Testis (tissue), 3 donors: Measurements from ENCODE around the gene MGAT3. TPM values are rescaled to one million over a fixed set of nuclear protein-coding genes. Genes with fewer than 3 reads are reported as not detected.

Source experiments
- DNase-seq: peaks from one replicate; pipeline ENCODE4 v3.0.0-alpha.2; 2019
- H3K27ac ChIP-seq, 2 donors: fragments of 200-600 bp; sonication (generic); one replicate each; pipeline ENCODE4 v1.5.1; 2019
- H3K27me3 ChIP-seq: fragments of 200-600 bp; sonication (generic); one replicate; pipeline ENCODE4 v1.5.1; 2019
- H3K36me3 ChIP-seq: fragments of 200-600 bp; sonication (generic); one replicate; pipeline ENCODE4 v1.5.1; 2017; ENCODE audit warnings: low read depth; ENCODE audit errors: missing control alignments
- H3K4me1 ChIP-seq: fragments of 200-600 bp; sonication (generic); one replicate; pipeline ENCODE4 v1.5.1; 2019
- H3K4me3 ChIP-seq, 2 donors: fragments of 200-600 bp; sonication (generic); one replicate each; pipeline ENCODE4 v1.5.1; 2017 to 2019
- H3K9me3 ChIP-seq: fragments of 200-600 bp; sonication (generic); one replicate; pipeline ENCODE4 v1.5.1; 2017
- CTCF ChIP-seq, 3 experiments: fragments of 450-650 bp in 2 of 3; fragments of 200-600 bp in 1 of 3; sonication (generic) in 1 of 3; IDR thresholded peaks; one replicate each; pipeline ENCODE4 v1.5.1; 2016 to 2019; ENCODE audit warnings: antibody characterized with exemption in 3 of 3, mild to moderate bottlenecking in 2 of 3, moderate library complexity in 1 of 3
- POLR2A ChIP-seq: fragments of 450-650 bp; IDR thresholded peaks from one replicate; pipeline ENCODE4 v1.6.1; 2017; ENCODE audit warnings: antibody characterized with exemption, mild to moderate bottlenecking, moderate library complexity
- WGBS, 2 donors: methylation state at CpG; one replicate each; pipeline ENCODE4 v1.1.5; 2018; 5-methylcytosine and 5-hydroxymethylcytosine counted together
- intact Hi-C: fragments of 100-400 bp; cut with DNase I; formaldehyde crosslinking; loops from one replicate; pipeline ENCODE4 v1.15.1; 2023; ENCODE audit warnings: low total_unique reads
- polyA plus RNA-seq: library from polyadenylated mRNA; stranded (reverse); fragments of 350-450 nt; fragmentation: Illumina TruSeq; extraction: RNeasy Lipid Tissue Mini Kit (QIAGEN cat#74804); gene quantifications from one replicate; pipeline ENCODE4 v1.2.3, GENCODE V29; 2014; ENCODE audit warnings: low read depth, low replicate concordance; ENCODE audit not compliant: insufficient read depth
- total RNA-seq, 2 donors: library from RNA; depleted of rRNA; stranded (reverse); fragments of >200 nt; gene quantifications; one replicate each; pipeline ENCODE4 v1.2.3, GENCODE V29; 2016

The MGAT3 gene
- total and polyA plus RNA-seq, 3 donors from 2014 or later = 4.6 to 9.7 (median 6.4) TPM

- WGBS, 2 donors = 49 to 53% methylated on average over 14 to 16 of the region's 16 CpGs
- intact Hi-C loops = no loop called here
- H3K36me3 ChIP-seq = no peaks in the 10 kb centered on the region
- TF ChIP-seq POLR2A = no peak
- no peak for TF ChIP-seq CTCF (IDR thresholded peaks at IDR 0.05)
- DNase-seq = no peak
- H3K9me3 ChIP-seq = no peaks in the 10 kb centered on the region
- peak overlapping the region; percentile 45 to 72 for H3K27ac ChIP-seq
- H3K4me1 ChIP-seq = peaks cover 77% of the 10 kb centered on the region
- no peaks in the 10 kb centered on the region for H3K27me3 ChIP-seq
- no peak overlapping the region for H3K4me3 ChIP-seq
Measured at GRCh38 chr22:39470451-39471291, 13.9 kb downstream of the MGAT3 start.

GRCh38 chr22:39471381-39472141, 14.7 kb downstream of the MGAT3 start:
- no peaks in the 10 kb centered on the region for H3K27me3 ChIP-seq
- WGBS, 2 donors = 39 to 49% methylated on average over 11 to 13 of the region's 13 CpGs
- TF ChIP-seq CTCF (IDR thresholded peaks at IDR 0.05) (no peak), POLR2A (no peak)
- no peak for DNase-seq
- H3K36me3 ChIP-seq = no peaks in the 10 kb centered on the region
- peak overlapping the region; percentile 45 to 72 for H3K27ac ChIP-seq
- peaks cover 73% of the 10 kb centered on the region for H3K4me1 ChIP-seq
- intact Hi-C loops = no loop called here
- no peak overlapping the region for H3K4me3 ChIP-seq
- H3K9me3 ChIP-seq = no peaks in the 10 kb centered on the region

- H3K9me3 ChIP-seq = no peaks in the 10 kb centered on the region
- DNase-seq = peak; percentile 43
- no peaks in the 10 kb centered on the region for H3K27me3 ChIP-seq
- H3K4me3 ChIP-seq = no peak overlapping the region
- intact Hi-C loops = no loop called here
- no peaks in the 10 kb centered on the region for H3K36me3 ChIP-seq
- no peak for TF ChIP-seq POLR2A
- 62 to 72% methylated on average over 15 to 19 of the region's 19 CpGs for WGBS, 2 donors
- H3K4me1 ChIP-seq = peaks cover 66% of the 10 kb centered on the region
- peak overlapping the region in 1 of 2 donors; percentile 45 for H3K27ac ChIP-seq
Measured at GRCh38 chr22:39472570-39473556, 16.1 kb downstream of the MGAT3 start.

- Histone ChIP-seq H3K27ac (peak overlapping the region in 1 of 2 donors; percentile 3), H3K4me3 (no peak overlapping the region), H3K4me1 (peaks cover 66% of the 10 kb centered on the region), H3K36me3 (no peaks in the 10 kb centered on the region), H3K27me3 (no peaks in the 10 kb centered on the region), H3K9me3 (no peaks in the 10 kb centered on the region)
- WGBS, 2 donors = 80 to 90% methylated on average over 4 to 5 of the region's 5 CpGs
- TF ChIP-seq CTCF (IDR thresholded peaks at IDR 0.05) = no peak
- no peak for TF ChIP-seq POLR2A
- no peak for DNase-seq
- intact Hi-C loops = no loop called here
Measured at GRCh38 chr22:39473851-39474250, 17.0 kb downstream of the MGAT3 start.
